Thoracic aorta (tissue), 2 donors: Measurements from ENCODE around the gene CIAO2A. TPM values are rescaled to one million over a fixed set of nuclear protein-coding genes. Genes with fewer than 3 reads are reported as not detected.

ENCODE experiments used
- ATAC-seq: fragments of 150-250 bp; one replicate; pipeline ENCODE4 v1.8.0; 2017; ENCODE audit warnings: low read depth; ENCODE audit not compliant: insufficient number of reproducible peaks, low FRiP score
- DNase-seq: peaks from one replicate; pipeline ENCODE4 v3.0.0-alpha.2; 2020; ENCODE audit warnings: low spot score
- H3K27ac ChIP-seq, 2 donors: fragments of 200-600 bp; sonication (generic); 1 replicate in 1 of 2; 2 replicates in 1 of 2; pipeline ENCODE4 v1.5.1; 2016; ENCODE audit warnings: mild to moderate bottlenecking in 2 of 2, moderate library complexity in 2 of 2
- H3K27me3 ChIP-seq: fragments of 200-600 bp; sonication (generic); replicated peaks from 2 replicates; pipeline ENCODE4 v1.6.0; 2016; ENCODE audit warnings: mild to moderate bottlenecking; ENCODE audit not compliant: insufficient read depth
- H3K36me3 ChIP-seq: fragments of 200-600 bp; sonication (generic); one replicate; pipeline ENCODE4 v1.5.1; 2016
- H3K4me1 ChIP-seq, 2 donors: fragments of 200-600 bp; sonication (generic); 1 replicate in 1 of 2; 2 replicates in 1 of 2; pipeline versions ENCODE4 v1.5.1 to v1.6.0; 2016; ENCODE audit warnings: low read depth in 2 of 2, mild to moderate bottlenecking in 1 of 2; ENCODE audit not compliant: control insufficient read depth in 1 of 2
- H3K4me3 ChIP-seq: fragments of 200-600 bp; sonication (generic); 2 replicates; pipeline ENCODE4 v1.5.1; 2016; ENCODE audit warnings: mild to moderate bottlenecking
- H3K9me3 ChIP-seq: fragments of 200-600 bp; sonication (generic); 2 replicates; pipeline ENCODE4 v1.5.1; 2016
- CTCF ChIP-seq: fragments of 200-600 bp; sonication (generic); IDR thresholded peaks from one replicate; pipeline ENCODE4 v1.5.1; 2019; ENCODE audit warnings: antibody characterized with exemption
- total RNA-seq, 2 donors: library from RNA; depleted of rRNA; stranded (reverse); fragments of >200 nt; gene quantifications; one replicate each; pipeline versions ENCODE4 v1.1.0 to v1.2.3, GENCODE V29; 2016

Gene CIAO2A
- total RNA-seq, 2 donors from 2014 or later, result 16.9 to 24.4 TPM

GRCh38 chr15:64136347-64136746, 42.7 kb upstream of the CIAO2A start:
- H3K36me3 ChIP-seq, result peaks cover 69% of the 10 kb centered on the region
- no peak for TF ChIP-seq CTCF

GRCh38 chr15:64134345-64134829, 40.7 kb upstream of the CIAO2A start:
- Histone ChIP-seq H3K27ac (no peak overlapping the region), H3K27me3 (no peaks in the 10 kb centered on the region), H3K4me3 (no peak overlapping the region), H3K36me3 (peaks cover 83% of the 10 kb centered on the region), H3K9me3 (no peaks in the 10 kb centered on the region), H3K4me1 (no peaks in the 10 kb centered on the region)
- no peak for DNase-seq
- no peak for TF ChIP-seq CTCF
- no peak for ATAC-seq

More at GRCh38 chr15:64136347-64136746, 42.7 kb upstream of the CIAO2A start:
- no peaks in the 10 kb centered on the region for H3K4me1 ChIP-seq
- no peak for ATAC-seq
- DNase-seq, result no peak
- no peaks in the 10 kb centered on the region for H3K27me3 ChIP-seq
- H3K9me3 ChIP-seq, result no peaks in the 10 kb centered on the region
- H3K27ac ChIP-seq, result no peak overlapping the region
- no peak overlapping the region for H3K4me3 ChIP-seq

- Histone ChIP-seq H3K4me3 (no peak overlapping the region), H3K9me3 (no peaks in the 10 kb centered on the region), H3K36me3 (peaks cover 83% of the 10 kb centered on the region), H3K4me1 (no peaks in the 10 kb centered on the region), H3K27me3 (no peaks in the 10 kb centered on the region), H3K27ac (no peak overlapping the region)
- no peak for ATAC-seq
- DNase-seq, result no peak
- no peak for TF ChIP-seq CTCF
These were observed 40.1 kb upstream of the CIAO2A start for GRCh38 chr15:64133623-64134344.

GRCh38 chr15:64132217-64132616, 38.6 kb upstream of the CIAO2A start:
- no peaks in the 10 kb centered on the region for H3K27me3 ChIP-seq
- H3K27ac ChIP-seq, result no peak overlapping the region
- ATAC-seq, result no peak
- no peak overlapping the region for H3K4me3 ChIP-seq
- no peak for DNase-seq
- peaks cover 83% of the 10 kb centered on the region for H3K36me3 ChIP-seq
- no peak for TF ChIP-seq CTCF
- H3K9me3 ChIP-seq, result no peaks in the 10 kb centered on the region
- H3K4me1 ChIP-seq, result no peaks in the 10 kb centered on the region

- no peak for TF ChIP-seq CTCF
- DNase-seq (no peak), ATAC-seq (no peak)
- Histone ChIP-seq H3K27me3 (no peaks in the 10 kb centered on the region), H3K9me3 (no peaks in the 10 kb centered on the region), H3K4me3 (no peak overlapping the region), H3K4me1 (no peaks in the 10 kb centered on the region), H3K27ac (no peak overlapping the region), H3K36me3 (peaks cover 82% of the 10 kb centered on the region)
These were observed 37.9 kb upstream of the CIAO2A start for GRCh38 chr15:64131547-64131946.
